NCI-H1436 (cell line): ENCODE measurements around the gene ADAMTS14.
A peak's percentile ranks its signal among the peaks of the same experiment; 100 is the strongest.

ENCODE experiments used
- DNase-seq: peaks from one replicate; lab custom pipeline; 2025; lab: John Stamatoyannopoulos, UW

ADAMTS14 gene

DNA sequence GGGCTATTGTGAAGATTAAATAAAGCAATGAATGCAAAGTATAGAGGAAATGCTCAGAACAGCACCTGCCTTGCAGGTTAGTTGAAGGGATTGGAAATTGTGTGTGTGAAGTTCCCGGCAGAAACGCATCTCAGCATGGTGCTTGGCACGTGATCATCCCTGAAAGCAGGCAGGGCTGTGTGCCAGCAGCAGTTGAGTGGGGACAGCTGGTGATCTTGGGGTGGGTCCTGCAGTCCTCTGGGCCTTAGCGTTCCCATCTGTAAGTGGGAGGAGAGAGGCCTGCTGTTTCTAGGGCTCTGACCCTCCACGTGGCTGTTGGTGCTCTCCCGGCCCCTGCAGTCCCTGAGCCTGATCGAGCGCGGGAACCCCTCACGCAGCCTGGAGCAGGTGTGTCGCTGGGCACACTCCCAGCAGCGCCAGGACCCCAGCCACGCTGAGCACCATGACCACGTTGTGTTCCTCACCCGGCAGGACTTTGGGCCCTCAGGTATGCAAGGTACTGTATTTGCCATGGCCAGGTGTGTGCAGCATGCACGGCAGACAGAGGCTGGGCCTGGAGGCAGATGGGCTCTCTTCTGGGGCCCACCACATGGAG, 57.6 kb downstream of the ADAMTS14 start:
- peak; percentile 60 for DNase-seq

DNA sequence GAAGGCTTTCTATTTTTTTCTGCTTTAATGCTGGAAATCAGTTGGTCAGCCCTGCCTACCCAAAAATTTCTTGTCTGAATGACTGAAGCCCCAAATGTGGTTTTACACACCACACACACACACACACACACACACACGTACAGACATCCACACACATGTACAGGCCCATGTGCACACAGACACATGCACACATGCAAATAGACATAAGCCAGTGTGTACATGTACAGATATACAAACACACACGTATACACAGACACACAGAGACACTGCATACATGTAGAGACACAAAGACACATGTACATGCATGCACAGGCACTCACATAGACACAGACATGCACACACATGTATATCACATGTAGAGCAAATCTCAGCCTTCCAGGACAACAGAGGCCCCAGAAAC, 58.6 kb downstream of the ADAMTS14 start:
- no peak for DNase-seq

DNA sequence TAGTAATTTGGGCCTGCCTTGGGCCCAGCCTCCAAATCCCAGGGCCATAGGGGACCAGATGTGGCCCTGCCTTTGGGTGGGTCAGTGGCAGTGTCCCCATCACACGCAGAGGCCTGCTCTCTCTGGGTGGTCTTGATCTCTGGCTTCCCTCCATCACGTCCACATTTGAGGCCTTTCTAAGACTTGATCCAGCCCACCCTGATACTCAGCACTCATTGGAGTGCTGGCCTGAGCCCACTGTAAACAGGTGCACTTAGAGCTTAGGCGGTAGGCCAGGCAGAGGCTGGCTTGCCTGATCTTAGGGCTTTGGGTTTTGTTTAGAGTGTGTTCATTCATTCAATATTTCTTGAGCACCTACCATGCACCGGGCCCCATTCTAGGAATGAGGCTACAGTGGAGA, 60.3 kb downstream of the ADAMTS14 start:
- DNase-seq: no peak

DNA sequence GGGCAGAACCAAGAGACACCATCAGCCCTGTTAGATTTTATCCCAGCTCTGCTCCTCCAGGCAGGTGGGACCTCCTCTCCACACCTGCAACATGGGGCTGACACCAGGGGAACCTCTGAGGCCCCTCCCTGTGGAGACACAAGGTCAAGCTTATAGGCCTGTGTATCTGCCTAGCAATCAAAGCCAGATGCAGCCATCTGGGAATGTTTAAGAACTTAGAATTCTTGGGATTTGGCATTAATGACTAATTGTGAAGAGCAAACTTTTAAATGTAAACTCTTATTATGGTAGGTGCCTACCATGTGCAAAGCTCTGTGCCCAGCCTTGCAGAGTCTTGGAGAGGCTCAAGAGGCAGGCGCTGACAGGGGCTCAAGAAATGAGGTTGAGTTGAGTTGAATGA, 60.7 kb downstream of the ADAMTS14 start:
- DNase-seq: no peak

DNA sequence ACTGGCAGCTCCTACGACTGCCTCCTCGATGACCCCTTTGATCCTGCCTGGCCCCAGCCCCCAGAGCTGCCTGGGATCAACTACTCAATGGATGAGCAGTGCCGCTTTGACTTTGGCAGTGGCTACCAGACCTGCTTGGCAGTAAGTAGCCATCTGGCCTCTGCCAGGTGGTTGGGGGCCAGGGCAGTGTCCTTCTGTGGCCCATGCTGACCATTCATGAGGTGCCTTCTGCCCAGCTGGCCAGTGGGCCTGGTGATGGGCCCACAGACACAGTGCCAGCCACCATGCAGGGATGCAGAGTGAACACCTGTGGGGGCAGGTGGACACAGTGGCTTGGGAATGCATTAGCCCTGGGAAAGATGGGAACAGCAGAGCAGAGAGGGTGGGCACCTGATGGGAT, 62.9 kb downstream of the ADAMTS14 start:
- no peak for DNase-seq

DNA sequence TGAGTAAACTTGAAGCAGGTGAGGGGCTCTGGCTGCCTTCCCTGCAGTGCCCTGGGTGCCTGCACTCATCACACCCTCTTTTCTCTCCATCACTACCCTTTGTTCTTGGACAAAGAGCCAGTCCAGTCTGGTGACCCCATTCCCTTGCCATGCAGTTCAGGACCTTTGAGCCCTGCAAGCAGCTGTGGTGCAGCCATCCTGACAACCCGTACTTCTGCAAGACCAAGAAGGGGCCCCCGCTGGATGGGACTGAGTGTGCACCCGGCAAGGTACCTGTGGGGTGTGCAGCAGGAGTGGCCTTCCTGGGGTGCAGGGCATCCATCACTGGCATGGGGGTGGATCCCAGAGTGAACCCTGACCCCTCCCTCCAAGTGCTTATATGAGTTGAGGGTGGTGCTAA, 64.2 kb downstream of the ADAMTS14 start:
- no peak for DNase-seq

DNA sequence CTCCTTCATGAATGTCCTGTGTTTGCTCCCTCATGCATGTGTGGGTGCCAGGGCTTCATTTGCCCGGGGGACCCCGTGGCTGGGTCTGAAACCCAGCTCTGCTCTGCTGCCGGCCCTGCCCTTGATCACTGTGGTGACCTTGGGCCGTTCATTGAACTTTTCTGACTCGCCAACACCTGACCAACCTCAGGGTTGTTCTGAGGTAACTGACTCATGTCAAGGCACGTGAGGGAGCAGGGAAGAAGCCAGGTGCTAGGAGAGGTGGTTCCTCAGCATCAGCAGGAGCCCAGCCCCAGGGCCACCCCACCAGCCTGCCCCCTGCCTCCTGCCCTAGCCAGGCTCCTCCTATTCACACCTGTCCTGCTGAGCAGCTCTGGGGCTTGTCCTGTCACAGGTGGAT, 64.9 kb downstream of the ADAMTS14 start:
- no peak for DNase-seq

DNA sequence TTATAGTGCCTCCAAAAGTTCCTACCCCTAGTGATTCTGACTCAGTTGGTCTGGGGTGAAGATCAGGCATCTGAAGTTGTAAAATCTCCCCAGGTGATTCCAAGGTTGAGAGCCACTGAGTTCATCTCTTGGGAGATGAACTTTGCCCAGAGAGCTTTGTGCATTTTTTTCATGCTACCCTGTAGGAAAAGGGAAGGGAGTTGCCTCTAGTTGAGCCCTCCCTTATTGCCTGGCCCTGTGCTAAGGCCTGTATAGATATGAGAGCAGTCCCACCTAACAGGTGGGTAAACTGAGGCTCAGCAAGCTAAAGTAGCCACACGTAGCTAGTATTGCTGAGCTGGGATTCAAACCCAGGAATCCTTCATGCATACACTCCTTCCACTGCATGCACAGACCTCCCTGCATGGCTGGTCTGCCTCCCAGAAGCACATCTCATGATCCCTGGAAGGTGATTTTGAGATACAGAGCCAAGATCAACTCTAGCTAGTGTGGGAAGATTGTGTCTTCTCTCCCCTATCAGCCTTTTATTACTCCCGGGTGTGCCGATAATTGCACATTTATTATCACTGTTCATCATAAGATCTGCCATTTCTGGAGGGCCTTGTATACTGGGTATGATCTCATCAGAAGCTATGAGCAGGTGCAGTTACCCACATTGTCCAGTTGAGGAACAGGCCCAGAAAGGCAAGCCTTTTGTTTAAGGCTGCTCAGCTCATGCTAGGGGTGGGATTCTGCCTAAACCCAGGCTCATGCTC, 65.9 kb downstream of the ADAMTS14 start:
- DNase-seq: no peak

DNA sequence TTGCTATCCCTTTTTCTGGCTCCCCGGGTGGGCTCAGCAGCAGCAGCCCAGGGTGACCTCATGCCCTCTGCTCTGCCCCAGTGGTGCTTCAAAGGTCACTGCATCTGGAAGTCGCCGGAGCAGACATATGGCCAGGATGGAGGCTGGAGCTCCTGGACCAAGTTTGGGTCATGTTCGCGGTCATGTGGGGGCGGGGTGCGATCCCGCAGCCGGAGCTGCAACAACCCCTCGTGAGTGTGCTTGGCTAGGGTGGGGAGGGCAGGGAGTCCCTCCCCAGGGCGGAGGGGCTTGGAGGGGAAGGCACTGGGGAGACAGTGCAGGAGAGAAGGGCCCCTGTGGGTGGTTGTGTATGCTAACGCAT, 66.4 kb downstream of the ADAMTS14 start:
- no peak for DNase-seq

DNA sequence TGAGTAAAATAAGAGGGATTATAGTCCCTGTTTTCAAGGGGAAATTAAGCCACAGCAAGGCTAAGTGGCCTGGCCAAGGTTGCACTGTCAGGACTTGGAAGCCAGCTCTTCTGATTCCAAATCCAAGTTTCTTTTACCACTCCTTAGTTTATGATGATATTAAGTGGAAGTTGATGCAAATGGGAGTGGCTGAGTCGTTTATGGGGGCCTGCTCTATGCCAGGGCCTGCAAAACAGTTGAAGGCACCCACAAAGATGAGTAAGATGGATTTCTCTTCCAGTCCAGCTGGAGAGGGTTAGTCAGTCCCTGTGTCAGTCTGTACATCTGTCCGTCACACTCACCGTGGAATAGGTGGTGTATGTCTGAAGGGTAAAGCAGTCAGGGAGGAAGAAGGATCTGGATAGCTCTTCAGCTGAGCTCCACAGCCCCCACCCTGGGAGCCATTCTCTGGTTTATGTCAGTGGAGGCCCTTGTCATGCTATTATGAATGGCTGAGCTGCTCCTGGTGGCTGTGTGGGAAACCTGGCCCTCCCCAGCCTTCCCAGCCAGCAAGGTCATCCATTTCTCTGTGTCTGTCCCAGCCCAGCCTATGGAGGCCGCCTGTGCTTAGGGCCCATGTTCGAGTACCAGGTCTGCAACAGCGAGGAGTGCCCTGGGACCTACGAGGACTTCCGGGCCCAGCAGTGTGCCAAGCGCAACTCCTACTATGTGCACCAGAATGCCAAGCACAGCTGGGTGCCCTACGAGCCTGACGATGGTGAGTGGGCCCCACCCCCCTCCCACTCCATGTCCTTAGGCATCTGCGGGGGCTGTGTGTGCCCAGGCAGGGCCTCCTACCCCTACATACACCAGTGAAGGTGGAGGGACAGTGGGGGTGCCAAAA, 68.3 kb downstream of the ADAMTS14 start:
- no peak for DNase-seq

DNA sequence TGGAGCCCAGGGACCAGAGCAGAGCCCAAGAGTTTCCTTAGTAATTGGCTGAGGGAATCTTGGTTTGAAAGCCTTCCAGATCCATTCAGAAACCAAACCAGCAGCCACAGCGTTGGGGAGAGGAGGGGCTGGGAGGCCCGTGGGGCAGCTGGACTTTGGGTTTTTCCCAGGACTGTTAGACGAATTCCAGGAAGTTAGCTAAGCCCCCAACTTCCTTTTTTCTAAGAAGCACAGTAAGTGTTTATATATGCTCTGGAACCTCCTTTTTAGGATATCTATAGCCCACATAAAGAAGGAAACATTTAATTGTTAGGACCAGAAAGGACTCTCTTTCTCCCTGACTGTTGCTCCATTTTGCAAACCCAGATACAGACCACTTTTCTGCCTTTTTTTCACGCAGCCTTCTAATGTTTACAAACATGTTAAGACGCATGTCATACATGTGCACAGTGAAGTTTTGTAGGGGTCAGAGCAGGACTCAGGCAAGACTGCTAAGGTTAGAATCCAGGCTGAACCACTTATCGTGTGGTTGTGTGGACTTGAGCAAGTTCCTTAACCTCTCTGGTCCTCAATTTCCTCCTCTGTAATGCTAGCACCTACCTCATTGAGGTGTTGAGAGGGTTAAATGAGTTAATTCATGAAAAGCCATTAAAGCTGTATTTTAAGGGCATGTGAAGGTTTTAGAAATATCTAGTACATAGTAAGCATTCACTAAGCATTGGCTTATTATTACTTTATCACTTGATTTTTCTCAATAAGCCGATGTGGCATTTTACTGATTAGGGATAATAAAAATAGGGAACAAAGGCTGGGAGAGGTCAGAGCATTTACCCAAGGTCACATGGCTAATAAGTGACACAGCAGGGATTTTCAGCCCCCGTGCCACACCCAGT, 70.5 kb downstream of the ADAMTS14 start:
- DNase-seq: no peak

DNA sequence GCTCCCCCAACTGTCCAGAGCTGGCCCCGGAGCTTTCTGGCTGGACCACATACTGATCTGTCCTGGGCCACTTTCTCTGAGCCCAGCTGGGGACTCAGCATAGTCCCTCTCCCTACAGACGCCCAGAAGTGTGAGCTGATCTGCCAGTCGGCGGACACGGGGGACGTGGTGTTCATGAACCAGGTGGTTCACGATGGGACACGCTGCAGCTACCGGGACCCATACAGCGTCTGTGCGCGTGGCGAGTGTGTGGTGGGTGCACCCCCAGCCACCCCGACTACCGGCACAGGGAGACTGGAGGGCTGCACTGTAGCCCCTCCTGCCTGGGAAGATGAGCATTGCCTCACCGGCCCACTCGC, 71.1 kb downstream of the ADAMTS14 start:
- DNase-seq: no peak

DNA sequence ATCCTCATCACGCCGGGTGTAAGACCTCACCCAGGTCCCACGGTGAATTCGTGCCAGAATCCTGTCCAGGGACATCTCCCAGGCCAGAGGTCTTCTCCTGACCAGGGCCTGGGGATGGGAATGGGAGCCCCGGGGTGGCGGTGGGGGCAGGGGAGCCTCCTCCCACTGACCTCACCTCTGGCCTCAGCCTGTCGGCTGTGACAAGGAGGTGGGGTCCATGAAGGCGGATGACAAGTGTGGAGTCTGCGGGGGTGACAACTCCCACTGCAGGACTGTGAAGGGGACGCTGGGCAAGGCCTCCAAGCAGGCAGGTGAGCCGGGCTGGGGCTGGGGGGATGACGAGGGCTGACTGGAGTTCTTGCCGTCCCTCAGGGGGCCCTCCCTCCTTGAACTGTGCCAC, 71.6 kb downstream of the ADAMTS14 start:
- DNase-seq: no peak

DNA sequence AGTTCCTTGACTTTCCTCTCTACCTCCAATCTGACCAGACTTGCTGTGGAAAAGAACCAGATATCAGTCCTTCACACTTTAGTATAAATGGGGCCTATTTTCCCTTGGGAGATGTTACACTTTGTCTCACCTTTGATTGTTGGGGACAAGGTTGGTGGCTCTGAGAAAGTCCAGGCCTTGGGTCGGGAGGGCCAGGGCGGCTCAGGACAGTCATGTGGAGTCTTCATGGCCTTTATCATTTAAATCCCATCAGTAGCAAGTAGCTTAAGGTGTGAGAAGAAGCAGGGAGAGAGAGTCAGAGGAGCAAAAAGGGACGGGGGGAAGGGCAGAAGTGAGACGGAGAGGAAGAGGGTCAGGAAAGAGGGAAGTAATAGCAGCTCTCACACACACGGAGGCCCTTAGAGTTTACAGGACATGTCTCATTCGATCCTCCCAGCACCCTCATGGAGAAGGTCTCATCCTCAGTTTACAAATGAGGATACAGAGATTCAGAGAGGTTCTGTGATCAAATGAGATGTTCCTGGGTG, 72.4 kb downstream of the ADAMTS14 start:
- DNase-seq: no peak

DNA sequence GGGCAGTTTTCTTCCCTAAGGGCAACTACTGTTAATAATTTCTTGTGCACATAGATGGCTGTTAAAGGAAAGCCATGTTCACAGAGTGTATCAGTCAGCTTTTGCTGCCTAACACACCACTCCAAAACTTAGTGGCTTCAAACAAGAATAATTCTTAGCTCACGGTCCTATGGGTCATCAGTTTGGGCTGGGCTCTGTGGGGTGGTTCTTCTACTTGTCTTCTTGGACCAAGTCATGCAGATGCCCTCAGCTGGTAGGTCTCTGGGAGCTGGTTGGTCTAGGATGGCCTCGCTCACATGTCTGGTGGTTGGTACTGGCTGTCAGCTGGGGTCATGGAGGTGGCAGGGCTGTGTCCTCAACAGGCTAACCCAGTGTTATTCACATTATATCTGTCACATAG, 73.2 kb downstream of the ADAMTS14 start:
- no peak for DNase-seq

DNA sequence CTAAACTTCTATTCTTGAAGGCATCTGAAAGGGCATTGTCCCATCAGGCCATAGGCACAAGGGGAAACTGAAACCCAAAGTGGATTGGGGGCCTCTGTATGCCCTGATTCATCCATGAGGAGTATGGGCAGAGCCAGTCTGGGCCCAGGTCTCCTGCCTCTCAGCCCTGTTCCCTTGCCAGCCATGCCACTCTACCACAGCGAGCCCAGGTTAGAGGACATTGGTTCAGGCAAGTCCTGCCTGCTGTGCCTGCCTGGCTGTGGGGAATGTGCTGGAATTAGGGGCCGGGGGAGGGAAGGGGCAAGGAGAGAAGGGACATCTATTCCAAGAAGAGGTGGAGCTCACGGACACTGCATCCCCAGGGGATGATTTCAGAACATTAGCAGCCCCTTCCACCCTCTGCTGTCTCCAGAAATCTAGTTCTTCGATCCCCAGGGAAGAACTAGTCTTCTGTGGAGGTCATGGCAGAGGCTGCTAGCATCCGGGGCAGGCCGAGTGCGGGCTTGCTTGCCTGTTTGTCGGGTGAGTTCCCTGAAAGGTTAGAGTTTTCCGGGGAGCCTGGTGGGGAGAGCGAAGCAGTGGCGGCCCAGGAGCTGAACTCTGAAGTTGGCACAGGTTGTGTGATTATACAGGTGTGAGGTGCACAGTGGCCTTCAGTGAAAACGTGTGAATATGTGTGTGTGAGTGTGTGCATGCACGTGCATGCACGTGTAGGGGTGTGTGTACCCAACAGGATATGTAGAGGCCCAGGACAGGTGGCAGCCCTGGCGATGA, 75.1 kb downstream of the ADAMTS14 start:
- no peak for DNase-seq

DNA sequence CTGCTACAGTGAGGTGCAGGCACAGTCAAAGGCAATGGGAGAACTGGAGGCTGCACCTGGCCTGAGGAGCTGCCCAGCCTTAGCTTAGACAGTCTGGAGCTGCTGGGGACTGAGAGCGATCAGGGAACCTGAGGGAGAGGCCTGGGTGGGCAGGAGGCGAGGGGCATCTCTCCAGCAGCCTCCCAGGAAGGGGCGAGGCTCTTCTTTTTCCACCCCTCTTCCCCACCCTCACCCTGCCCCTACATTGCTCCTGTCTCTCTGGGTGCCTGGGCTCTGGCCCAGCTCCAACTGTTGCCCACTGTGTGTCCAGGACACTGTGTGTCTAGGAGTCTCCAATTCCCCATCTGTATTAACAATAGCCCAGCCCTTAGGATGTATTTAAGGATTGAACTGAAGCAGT, 76.0 kb downstream of the ADAMTS14 start:
- no peak for DNase-seq

DNA sequence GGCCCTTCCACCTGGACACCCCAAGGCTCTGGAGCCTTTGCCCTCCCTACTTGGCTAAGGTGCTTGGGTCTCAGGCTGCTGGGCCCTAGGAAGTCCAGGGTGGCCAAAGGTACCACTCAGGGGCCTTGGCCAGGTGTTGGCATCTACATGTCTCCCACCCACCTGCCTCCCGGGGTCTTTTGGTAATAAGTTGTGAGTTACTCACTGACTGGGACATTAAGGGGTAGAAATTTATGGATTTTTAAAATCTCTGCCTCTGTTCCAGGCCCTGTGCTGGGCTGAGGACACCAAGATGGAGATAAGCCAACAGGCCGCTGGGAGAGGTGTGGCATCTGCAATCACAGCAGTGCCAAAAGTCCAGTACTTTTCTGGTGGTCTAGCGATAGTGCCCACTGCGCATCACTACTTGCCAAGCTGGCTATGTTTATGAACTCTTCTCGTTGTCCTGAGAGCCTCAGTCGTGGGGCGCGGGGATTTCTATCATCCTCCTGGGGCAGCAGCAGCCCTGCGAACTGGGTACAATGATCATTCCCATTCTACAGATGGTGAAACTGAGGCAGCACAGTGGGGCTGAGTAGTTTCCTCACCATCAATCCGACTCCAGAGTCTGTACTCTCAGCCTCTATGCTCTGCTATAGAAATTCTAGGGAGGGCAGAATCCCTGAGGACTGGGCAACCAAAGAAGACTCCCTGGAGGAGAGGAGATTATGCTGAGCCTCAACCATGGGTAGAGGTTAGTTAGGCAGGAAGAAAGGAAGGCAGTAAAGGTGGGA, 76.7 kb downstream of the ADAMTS14 start:
- DNase-seq: no peak

DNA sequence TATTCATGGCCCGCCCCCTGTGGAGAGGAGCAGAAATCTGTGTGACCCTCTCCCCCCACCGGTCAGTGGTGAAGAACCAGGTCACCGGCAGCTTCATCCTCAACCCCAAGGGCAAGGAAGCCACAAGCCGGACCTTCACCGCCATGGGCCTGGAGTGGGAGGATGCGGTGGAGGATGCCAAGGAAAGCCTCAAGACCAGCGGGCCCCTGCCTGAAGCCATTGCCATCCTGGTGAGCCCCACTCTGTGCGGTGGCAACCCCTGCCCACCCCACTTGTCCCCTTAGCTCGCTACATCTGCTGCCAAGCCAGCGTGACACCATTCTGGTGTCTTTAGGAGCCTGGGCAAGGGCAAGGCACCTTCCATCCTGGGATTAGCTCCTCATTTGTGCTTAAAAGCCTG, 77.5 kb downstream of the ADAMTS14 start:
- no peak for DNase-seq

DNA sequence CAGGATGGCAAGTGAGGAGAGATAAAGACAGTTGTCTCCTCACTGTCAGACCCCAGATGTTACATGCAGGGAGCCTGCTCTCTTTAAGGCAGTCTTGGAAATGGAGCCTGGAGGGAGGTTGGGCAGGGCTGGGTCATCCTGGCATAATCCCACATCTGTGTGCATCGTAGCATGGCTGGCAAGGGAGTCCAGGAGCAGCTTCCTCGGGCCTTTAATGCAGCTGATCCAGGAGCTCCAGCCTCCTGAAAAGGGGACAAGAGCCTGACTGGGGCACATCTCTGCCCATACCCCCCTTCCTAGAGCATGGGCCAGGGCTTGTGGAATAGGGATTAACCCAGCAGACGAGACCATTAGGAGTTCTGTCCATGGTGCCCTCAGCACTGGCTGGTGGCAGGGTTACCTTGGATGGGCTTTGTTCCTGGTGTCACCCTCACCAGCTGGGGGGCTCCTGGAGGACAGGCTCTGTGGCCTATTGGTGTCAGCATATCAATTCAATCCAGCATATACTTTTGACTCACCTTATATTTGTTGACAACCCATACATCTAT, 77.9 kb downstream of the ADAMTS14 start:
- DNase-seq: no peak
